Activated CD4-positive, alpha-beta T cell treated with anti-CD3 and anti-CD28 coated beads, Interleukin-2, amount 50 U/mL, for 1 hour (primary cell): ENCODE data around the gene GMCL1.
"Not testable (repeated sequence)": the region's sequence is repeated elsewhere in the genome, so short reads cannot be mapped to it uniquely, and the experiment has no call there.

Source experiments
- DNase-seq: peaks from one replicate; pipeline ENCODE4 v3.0.0-alpha.2; 2020

Gene GMCL1

GRCh38 chr2:69829256-69830044 is at the start of gene GMCL1:
TSS of gene GMCL1 (plus strand) at chr2:69829660. CDS start at chr2:69829893, 233 bp downstream.
- DNase-seq = peak; percentile 99

- DNase-seq = no peak
These were observed 48.5 kb upstream of the GMCL1 start for GRCh38 chr2:69780921-69781320.

- DNase-seq = no peak
These were observed 47.9 kb upstream of the GMCL1 start for GRCh38 chr2:69781321-69782248.

- no peak for DNase-seq
These were observed 45.2 kb upstream of the GMCL1 start for GRCh38 chr2:69784228-69784627.

- no peak for DNase-seq
These were observed 44.1 kb upstream of the GMCL1 start for GRCh38 chr2:69785358-69785757.

- no peak for DNase-seq
These were observed 43.4 kb upstream of the GMCL1 start for GRCh38 chr2:69786052-69786560.

- DNase-seq = no peak
These were observed 40.2 kb upstream of the GMCL1 start for GRCh38 chr2:69789175-69789721.

- no peak for DNase-seq
These were observed 39.5 kb upstream of the GMCL1 start for GRCh38 chr2:69789772-69790600.

GRCh38 chr2:69790601-69790959 is 38.9 kb upstream of the GMCL1 start:
- DNase-seq = no peak

GRCh38 chr2:69791045-69791444 is 38.4 kb upstream of the GMCL1 start:
- DNase-seq = no peak

- no peak for DNase-seq
These were observed 33.3 kb upstream of the GMCL1 start for GRCh38 chr2:69796174-69796573.

GRCh38 chr2:69797235-69797634 is 32.2 kb upstream of the GMCL1 start:
- DNase-seq = no peak

GRCh38 chr2:69797836-69798289 is 31.6 kb upstream of the GMCL1 start:
- no peak for DNase-seq

GRCh38 chr2:69798290-69798908 is 31.1 kb upstream of the GMCL1 start:
- DNase-seq = no peak

GRCh38 chr2:69798909-69799526 is 30.4 kb upstream of the GMCL1 start:
- no peak for DNase-seq

- no peak for DNase-seq
These were observed 27.6 kb upstream of the GMCL1 start for GRCh38 chr2:69801745-69802290.

GRCh38 chr2:69802781-69803367 is 26.6 kb upstream of the GMCL1 start:
- not testable (repeated sequence) for DNase-seq

- no peak for DNase-seq
These were observed 25.0 kb upstream of the GMCL1 start for GRCh38 chr2:69804416-69804815.

GRCh38 chr2:69805887-69806286 is 23.6 kb upstream of the GMCL1 start:
- DNase-seq = no peak

GRCh38 chr2:69807821-69808540 is 21.5 kb upstream of the GMCL1 start:
- DNase-seq = no peak
